Occipital lobe (tissue), 2 donors: ENCODE data around the gene BTBD6. TPM values are rescaled to one million over a fixed set of nuclear protein-coding genes. Genes with fewer than 3 reads are reported as not detected.

Experiments
- DNase-seq: peaks from one replicate; lab custom pipeline; 2025; lab: John Stamatoyannopoulos, UW
- total RNA-seq: library from RNA; depleted of rRNA; stranded (reverse); fragments of >200 nt; gene quantifications from one replicate; pipeline ENCODE4 v1.2.3, GENCODE V29; 2014

The BTBD6 gene
- total RNA-seq, 1 donor from 2014 or later: 45.4 TPM

DNA sequence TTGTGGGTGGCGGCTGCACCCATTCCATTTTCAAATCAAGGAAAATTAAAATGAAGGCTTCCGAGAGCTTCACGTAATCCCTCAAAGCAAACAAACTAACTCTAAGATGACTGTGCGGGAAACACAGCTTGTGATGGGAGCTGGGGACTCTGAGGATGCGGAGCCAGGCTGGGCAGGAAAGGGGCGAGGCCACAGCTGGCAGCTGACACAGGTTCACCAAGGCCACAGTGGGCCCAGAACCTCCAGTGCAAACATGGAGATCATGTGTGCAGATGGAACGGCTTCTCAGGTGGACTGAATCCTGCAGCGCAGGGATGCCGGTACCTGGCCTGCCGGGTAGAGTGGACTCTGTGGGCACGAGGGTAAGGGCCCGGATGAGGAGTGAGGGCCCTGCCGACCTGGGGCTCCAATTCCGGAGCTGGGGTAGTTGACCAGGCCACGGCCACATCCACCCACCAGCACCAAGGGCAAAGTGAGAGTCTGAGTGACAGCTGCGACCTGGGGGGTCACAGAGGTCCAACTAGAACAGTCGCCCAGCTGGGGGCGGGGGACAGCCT, 19.2 kb upstream of the BTBD6 start:
- no peak for DNase-seq

DNA sequence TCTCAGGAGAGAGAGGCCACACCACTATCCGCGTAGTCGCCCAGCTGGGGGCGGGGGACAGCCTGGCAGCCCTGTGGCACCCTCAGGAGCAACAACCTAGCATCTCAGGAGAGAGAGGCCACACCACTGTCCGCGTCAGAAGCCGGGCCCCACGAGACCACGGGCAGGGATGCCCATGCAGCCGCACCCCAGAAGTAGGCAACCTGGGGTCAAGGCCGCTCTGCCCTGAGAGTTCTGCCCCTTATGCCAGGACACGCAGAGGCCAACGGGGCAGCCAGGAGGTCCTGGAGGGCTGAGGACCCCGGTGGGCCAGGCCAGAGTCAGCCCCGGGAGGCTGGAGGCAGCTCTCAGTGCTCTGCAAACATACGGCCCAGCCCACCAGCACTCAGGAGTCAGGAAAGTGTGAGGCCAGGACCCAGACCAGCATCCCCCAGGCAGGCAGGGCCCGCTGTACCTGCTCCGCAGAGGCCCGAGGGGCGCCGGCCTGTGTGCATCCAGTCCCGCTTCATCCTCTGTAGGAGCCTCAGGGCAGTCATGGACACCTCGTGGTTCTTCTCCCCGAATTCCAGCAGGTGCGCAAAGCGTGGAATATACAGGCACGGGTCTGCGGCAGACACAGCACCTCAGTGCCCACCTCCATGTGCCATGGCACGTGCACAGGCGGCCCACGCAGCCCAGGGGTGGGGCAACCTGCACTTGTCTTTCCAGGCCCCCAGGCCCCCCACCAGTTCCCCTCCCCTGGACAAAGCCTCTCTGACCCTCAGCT, 7.3 kb upstream of the BTBD6 start:
- no peak for DNase-seq

DNA sequence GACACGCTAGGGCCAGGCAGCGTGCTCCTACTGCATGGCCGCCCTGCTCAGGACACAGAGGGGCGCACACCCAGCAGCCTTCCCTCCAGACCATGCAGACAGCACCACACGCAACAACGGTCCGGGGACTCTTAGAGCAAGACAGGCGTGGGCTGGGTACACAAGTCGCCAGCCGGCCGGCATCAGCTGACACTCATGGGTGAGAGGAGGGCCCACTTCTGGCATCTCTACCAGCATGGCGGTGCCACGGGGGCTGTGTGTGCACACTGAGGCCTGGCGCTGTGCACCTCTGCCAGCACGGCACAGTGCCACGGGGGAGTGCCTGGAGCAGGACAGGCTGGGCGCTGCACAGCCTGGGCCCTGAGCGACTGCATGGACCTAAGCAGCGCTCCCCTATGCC, 6.7 kb upstream of the BTBD6 start:
- DNase-seq: no peak

- no peak for DNase-seq
Observed at GRCh38 chr14:105244334-105244733, 4.0 kb upstream of the BTBD6 start.

DNA sequence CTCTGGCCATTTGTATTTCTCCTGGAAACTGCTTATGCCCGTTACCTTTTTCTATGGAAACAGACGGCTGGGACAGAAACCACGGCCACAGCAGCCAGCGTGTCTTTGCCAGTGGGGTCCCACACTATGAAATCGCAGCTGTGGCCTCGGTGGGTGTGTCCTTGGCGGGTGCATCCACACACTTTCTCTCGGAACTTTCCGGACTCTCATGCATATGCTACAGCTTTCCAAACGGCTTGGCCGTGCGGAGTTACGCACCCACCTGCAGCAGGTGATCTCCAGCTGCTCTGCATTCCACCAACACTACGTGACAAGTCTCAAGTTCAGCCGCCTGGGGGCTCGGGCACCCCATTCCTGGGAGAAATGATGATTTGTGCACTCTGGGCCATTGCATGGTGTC, 1.3 kb upstream of the BTBD6 start:
- DNase-seq: no peak

DNA sequence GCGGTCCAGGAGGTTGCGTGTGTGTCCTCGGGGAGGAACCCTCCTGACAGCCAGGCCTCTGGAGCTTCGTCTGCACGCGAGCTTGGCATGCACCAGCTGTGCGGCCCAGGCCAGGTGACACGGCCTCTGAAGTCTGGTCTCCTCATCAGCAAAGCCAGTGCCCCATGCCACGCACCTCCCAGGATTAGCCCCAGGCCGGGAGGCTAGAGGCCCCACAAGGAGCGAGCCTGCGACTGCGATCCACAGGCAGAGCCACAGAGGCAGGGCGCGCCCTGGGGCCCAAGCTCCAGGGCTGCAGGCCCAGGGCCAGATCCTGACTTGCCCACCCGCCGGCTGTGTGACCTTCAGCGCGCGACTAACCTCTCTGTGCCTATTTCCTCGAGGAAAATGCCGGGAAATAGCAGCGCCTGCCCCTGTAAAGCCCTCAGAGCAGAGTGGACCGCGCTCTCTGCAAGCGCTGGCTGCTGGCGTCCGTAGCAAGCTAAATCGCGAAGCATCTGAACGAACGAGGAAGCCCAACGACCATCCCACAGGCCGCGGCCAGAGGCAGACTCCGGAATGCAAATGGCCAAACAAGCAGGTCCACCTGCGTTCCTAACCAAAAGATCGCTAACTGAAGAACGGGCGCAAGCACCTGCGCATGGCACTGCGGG, 492 bp upstream of the BTBD6 start:
- no peak for DNase-seq

- no peak for DNase-seq
Observed at GRCh38 chr14:105249182-105250007, 1.1 kb downstream of the BTBD6 start.

GRCh38 chr14:105250008-105250366, 1.7 kb downstream of the BTBD6 start:
- DNase-seq: no peak

DNA sequence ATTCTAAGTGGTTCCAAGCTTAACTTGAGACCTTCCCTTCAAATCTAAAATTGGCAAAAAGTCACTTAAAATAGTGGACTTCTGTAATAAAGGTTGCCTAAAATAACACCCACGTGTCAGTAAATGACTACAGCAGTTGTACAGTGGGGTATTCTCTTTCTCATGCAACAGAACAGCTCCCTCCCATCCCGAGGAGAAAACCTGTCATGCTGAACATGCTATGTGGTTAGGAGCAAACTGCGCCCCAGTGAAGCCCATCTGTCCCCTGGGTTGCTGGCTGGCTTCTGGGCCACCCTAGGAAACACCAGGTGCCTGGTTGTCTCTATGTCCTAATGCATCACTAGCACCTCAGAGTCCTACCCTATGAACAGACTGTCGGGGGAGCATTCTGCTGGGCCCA, 2.7 kb downstream of the BTBD6 start:
- DNase-seq: no peak

DNA sequence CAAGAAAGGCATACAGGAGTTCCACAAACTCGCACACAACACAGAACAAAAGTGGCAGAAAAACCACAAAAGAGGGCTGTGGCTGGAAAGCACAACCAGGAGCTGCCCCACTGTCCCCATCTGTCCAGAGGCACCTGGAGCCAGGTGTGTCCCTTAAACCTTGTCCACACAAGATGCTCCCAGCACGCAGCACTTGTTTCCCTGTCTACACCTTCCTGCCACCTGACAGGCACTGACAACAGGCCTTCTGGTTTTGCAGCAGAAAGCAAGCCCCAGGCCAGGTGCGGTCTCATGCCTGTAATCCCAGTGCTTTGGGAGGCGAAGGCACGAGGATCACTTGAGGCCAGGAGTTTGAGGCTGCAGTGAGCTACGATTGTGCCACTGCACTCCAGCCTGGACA, 3.6 kb downstream of the BTBD6 start:
- no peak for DNase-seq

DNA sequence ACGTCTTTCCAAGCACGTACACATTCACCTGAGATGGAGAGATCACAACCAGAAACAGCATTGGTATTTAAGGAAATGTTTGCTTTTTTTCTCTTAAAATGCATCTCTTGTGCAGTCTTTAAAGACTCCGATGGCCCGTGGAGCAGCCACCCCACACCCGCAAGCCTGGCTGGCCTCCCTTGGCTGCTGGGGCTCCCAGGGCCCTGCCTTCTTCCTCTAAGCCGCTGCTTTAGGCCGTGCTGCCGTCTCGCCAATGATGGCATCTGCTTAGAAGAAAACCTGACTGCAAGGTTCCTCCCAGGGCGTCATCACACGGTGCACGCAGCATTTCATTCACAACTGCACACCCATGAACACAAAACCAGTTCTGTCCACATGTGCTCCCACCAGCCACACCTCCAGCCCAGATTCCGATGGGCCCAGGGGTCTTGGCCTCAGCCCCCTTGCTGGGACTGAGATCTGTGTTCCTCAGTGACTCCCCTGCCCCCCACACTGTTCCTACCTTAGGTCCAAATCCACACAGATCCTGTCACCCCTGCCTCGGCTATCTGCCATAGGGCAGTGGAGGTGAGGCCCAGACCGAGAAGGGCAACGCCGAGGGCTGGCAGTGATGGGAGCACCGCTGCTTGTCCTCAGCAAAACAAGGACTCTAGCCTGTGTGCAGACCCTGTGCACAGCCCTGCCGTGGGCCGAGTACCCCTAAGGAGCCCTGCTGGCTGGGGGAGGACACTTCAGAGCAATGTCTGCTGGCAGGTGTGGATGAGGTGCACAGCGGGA, 4.4 kb downstream of the BTBD6 start:
- no peak for DNase-seq

- no peak for DNase-seq
Observed at GRCh38 chr14:105253329-105253682, 5.0 kb downstream of the BTBD6 start.

DNA sequence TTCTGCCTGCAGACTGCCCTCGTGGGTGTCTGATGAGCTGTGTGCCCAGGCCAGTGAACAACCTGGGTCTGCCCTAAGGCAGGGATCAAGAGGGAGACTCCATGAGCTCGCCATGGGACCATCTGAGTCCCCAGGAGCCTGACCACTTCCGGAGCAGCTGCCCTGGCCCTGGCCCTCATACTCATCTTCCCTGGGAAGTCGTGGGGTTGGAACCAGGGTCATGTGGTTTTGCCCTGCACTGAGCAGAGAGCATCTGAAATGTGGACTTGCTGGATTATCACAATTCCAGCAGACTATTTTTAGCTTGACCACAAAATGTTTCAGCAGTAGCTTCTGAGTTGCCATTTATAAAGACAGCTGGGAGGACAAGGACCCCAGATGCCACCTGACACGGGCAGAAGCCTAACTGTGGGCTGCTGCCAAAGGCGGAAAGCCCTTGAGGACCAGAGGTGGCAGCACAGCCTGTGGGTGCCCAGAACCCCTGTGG, 6.7 kb downstream of the BTBD6 start:
- no peak for DNase-seq

DNA sequence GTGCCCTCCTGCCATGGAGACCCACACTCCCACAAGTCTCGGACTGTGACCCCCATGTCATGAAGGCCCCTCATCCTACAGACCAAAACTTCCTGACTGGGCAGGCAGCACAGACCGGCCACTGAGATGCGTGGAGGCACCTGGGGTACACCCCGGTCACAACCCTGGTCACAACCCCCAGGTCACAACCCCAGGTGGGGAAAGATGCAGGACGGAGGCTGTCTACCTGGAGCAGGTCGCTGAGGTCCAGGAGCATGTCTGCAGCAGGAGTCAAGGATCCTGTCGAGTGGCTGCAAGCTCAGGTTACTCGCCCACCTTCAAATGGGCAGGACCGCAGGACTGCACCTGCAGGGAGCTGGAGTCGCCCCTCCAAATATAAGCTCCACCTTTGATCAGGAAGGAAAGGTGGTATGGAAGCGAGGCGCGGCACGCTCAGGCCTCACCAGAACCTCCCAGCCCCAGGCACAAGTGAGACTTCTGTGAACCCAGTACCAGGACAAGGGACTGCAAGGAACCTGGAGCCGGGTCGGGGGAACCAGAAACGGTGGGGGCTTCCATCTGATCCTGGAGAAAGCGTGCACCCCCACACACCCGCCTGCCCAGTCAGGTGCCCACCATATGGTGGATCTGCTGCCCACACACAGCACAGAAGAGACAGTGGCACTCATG, 8.1 kb downstream of the BTBD6 start:
- DNase-seq: no peak

DNA sequence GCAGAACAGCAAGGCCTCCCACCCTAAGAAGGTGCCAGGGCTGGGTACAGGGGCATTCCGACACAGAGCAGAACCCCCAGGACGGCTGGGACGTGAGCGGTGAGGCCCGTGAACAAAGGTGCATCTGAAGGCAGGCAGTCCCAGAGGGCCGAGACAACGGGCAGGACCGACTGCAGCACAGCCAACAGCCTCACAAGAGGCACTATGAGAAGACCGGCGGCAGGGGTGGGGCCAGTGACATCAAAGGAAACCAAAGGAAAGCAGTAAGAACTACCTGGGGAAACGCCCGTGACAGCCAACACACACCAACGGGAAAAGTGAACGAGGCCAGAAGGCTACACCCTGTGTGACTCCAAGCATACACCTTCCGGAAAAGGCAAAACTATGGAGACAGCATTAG, 9.1 kb downstream of the BTBD6 start:
- no peak for DNase-seq

- DNase-seq: no peak
Observed at GRCh38 chr14:105258846-105259245, 10.5 kb downstream of the BTBD6 start.

- DNase-seq: no peak
Observed at GRCh38 chr14:105260959-105261358, 12.6 kb downstream of the BTBD6 start.

DNA sequence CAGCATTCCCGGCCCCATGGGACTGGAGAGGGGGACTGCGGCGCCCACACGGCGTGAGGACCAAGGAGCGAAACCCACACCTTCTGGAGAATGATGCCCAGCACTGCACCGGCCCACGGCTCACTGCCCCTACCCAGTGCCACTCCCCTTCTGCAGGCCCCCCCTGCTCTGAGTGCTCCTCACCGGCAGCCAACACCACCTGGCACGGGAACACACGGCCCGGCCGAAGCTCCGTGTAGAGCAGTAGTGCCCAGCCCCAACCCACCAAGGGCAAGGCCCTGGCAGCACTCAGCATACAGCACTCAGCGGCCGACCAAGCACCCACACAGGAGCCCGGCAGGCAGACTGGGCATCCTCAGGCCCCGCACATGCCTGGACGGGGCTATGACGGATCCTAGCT, 13.4 kb downstream of the BTBD6 start:
- DNase-seq: no peak

GRCh38 chr14:105267820-105268548, 19.7 kb downstream of the BTBD6 start:
- DNase-seq: no peak

- DNase-seq: no peak
Observed at GRCh38 chr14:105268736-105269354, 20.5 kb downstream of the BTBD6 start.
